K562 (cell line): ENCODE measurements around the gene PSMD2. TPM values are rescaled to one million over a fixed set of nuclear protein-coding genes. Genes with fewer than 3 reads are reported as not detected.

Source experiments
- ATAC-seq: fragments of 200-7000 bp; cut with Tn5 transposase; 3 replicates; pipeline ENCODE4 v1.9.1; 2020; ENCODE audit warnings: moderate library complexity
- BruUV-seq: library from RNA; stranded (reverse); fragments of 400-500 nt; replicated peaks from 2 replicates; lab custom pipeline; 2021; lab: Mats Ljungman, UMichigan
- CTCF ChIA-PET: fragments of 300-600 bp; formaldehyde crosslinking; extraction: SDS; loops from one replicate; lab custom pipeline; 2021; ENCODE audit warnings: low intra/inter-chr PET ratio; lab: Yijun Ruan, JAX
- POLR2A ChIA-PET: fragments of 300-600, 350-650 bp; sonication (Branson Sonifier 250); formaldehyde crosslinking; extraction: SDS; loops from one replicate; lab custom pipeline; 2021; ENCODE audit warnings: antibody characterized with exemption, inconsistent platforms; lab: Yijun Ruan, JAX
- DNase-seq, 4 experiments: peaks; one replicate each; pipeline versions ENCODE4 v3.0.0 to v3.0.0-alpha.2; 2011 to 2018; ENCODE audit warnings: low spot score in 3 of 4, mixed read lengths in 3 of 4; ENCODE audit errors: extremely low read depth in 1 of 4
- FAIRE-seq: peaks from 2 replicates; lab custom pipeline; 2011; peaks lifted over from hg19 to GRCh38; lab: Jason Lieb, UNC
- H2AFZ ChIP-seq: 2 replicates; pipeline ENCODE4 v1.6.0; 2011; ENCODE audit warnings: low read depth, low read length, control low read depth, inconsistent platforms
- H3K27ac ChIP-seq: fragments of 200-600 bp; 3 replicates; pipeline ENCODE4 v1.8.0; 2011; ENCODE audit warnings: low read depth, mild to moderate bottlenecking, control low read depth, inconsistent platforms, low read length, moderate library complexity, mixed read lengths; ENCODE audit errors: extremely low read depth
- H3K27me3 ChIP-seq, 2 experiments: fragments of 300-600 bp in 1 of 2; 2 replicates in 1 of 2; 3 replicates in 1 of 2; pipeline versions ENCODE4 v1.6.0 to v1.8.0; 2011; ENCODE audit warnings: inconsistent platforms in 2 of 2, low read length in 2 of 2, mild to moderate bottlenecking in 1 of 2, mixed read lengths in 1 of 2, moderate library complexity in 1 of 2; ENCODE audit not compliant: control insufficient read depth in 2 of 2, insufficient read depth in 2 of 2
- H3K36me3 ChIP-seq: fragments of 300-600 bp; 3 replicates; pipeline ENCODE4 v1.8.0; 2011; ENCODE audit warnings: mild to moderate bottlenecking, low read length, inconsistent platforms; ENCODE audit not compliant: control insufficient read depth, insufficient read depth
- H3K4me1 ChIP-seq, 2 experiments: fragments of 200-600 bp in 1 of 2; replicated peaks in 1 of 2; 2 replicates in 1 of 2; 3 replicates in 1 of 2; pipeline versions ENCODE4 v1.5.1 to v1.8.0; 2011; ENCODE audit warnings: inconsistent platforms in 2 of 2, low read length in 2 of 2, mild to moderate bottlenecking in 1 of 2, mixed read lengths in 1 of 2, moderate library complexity in 1 of 2; ENCODE audit not compliant: control insufficient read depth in 2 of 2, insufficient read depth in 2 of 2
- H3K4me2 ChIP-seq: 2 replicates; pipeline ENCODE4 v1.6.1; 2011; ENCODE audit warnings: low read length, control low read depth, inconsistent platforms, mixed read lengths; ENCODE audit not compliant: insufficient read depth
- H3K4me3 ChIP-seq: fragments of 200-600 bp; sonication (generic), shearing (Covaris generic); 2 replicates; pipeline ENCODE4 v1.5.1; 2016; ENCODE audit warnings: control low read depth, inconsistent platforms
- H3K79me2 ChIP-seq: fragments of 200-600 bp; 3 replicates; pipeline ENCODE4 v1.8.0; 2011; ENCODE audit warnings: low read length, inconsistent platforms; ENCODE audit not compliant: control insufficient read depth, insufficient read depth
- H3K9ac ChIP-seq, 2 experiments: 2 replicates each; pipeline versions ENCODE4 v1.6.0 to v1.6.1; 2011; ENCODE audit warnings: low read depth in 2 of 2, low read length in 2 of 2, control low read depth in 1 of 2, inconsistent platforms in 1 of 2, mild to moderate bottlenecking in 1 of 2, mixed read lengths in 1 of 2; ENCODE audit not compliant: insufficient read depth in 1 of 2
- H3K9me1 ChIP-seq: one replicate; pipeline ENCODE4 v1.6.0; 2011; ENCODE audit warnings: inconsistent platforms, mild to moderate bottlenecking, low read length, moderate library complexity; ENCODE audit not compliant: control insufficient read depth, insufficient read depth
- H3K9me3 ChIP-seq: replicated peaks from 2 replicates; pipeline ENCODE4 v1.5.1; 2011; ENCODE audit warnings: low read depth, low read length, inconsistent platforms; ENCODE audit not compliant: control insufficient read depth, insufficient read depth
- H4K20me1 ChIP-seq: replicated peaks from 2 replicates; pipeline ENCODE4 v1.6.1; 2011; ENCODE audit warnings: low read length, inconsistent platforms, mixed read lengths; ENCODE audit not compliant: control insufficient read depth, insufficient read depth
- BRF2 ChIP-seq: IDR thresholded peaks from 3 replicates; pipeline ENCODE4 v1.6.1; 2011; ENCODE audit warnings: borderline replicate concordance, mild to moderate bottlenecking; ENCODE audit not compliant: insufficient read length, insufficient read depth
- CBFB ChIP-seq: sonication (generic); formaldehyde crosslinking; IDR thresholded peaks from 2 replicates; pipeline ENCODE4 v1.4.0; 2020; ENCODE audit warnings: mild to moderate bottlenecking, missing genetic modification reagents
- CREB1 ChIP-seq, 2 experiments: sonication (generic) in 1 of 2; formaldehyde crosslinking in 1 of 2; IDR thresholded peaks; 2 replicates each; pipeline versions ENCODE4 v1.6.1 to v1.8.0; 2012 to 2022; ENCODE audit warnings: inconsistent platforms in 1 of 2, mild to moderate bottlenecking in 1 of 2, missing genetic modification reagents in 1 of 2, moderate library complexity in 1 of 2
- FOXJ3 ChIP-seq: sonication (generic); formaldehyde crosslinking; IDR thresholded peaks from 2 replicates; pipeline ENCODE4 v1.4.0; 2020; ENCODE audit warnings: mild to moderate bottlenecking, missing genetic modification reagents
- HDAC6 ChIP-seq: IDR thresholded peaks from 2 replicates; pipeline ENCODE4 v1.6.1; 2012; ENCODE audit warnings: low read depth, mild to moderate bottlenecking, control low read depth, inconsistent platforms, low read length, moderate library complexity
- KLF1 ChIP-seq: fragments of 450-650 bp; IDR thresholded peaks from 2 replicates; pipeline ENCODE4 v1.6.1; 2016; ENCODE audit warnings: missing genetic modification characterization, missing compliant biosample characterization
- NR1H2 ChIP-seq: sonication (generic); formaldehyde crosslinking; IDR thresholded peaks from 2 replicates; pipeline ENCODE4 v1.4.0; 2020; ENCODE audit warnings: mild to moderate bottlenecking, missing genetic modification reagents
- PTBP1 ChIP-seq: fragments of 200-400 bp; formaldehyde crosslinking; IDR thresholded peaks from 2 replicates; pipeline ENCODE4 v1.6.1; 2017; ENCODE audit warnings: low read depth, low read length
- RFX7 ChIP-seq: fragments of 250-450 bp; sonication (Bioruptor Pico); IDR thresholded peaks from 2 replicates; pipeline ENCODE4 v1.5.1; 2021; ENCODE audit warnings: mild to moderate bottlenecking
- SRSF1 ChIP-seq: fragments of 200-400 bp; formaldehyde crosslinking; IDR thresholded peaks from 2 replicates; pipeline ENCODE4 v1.6.1; 2017; ENCODE audit warnings: mild to moderate bottlenecking, low read depth, low read length, moderate library complexity
- SUPT5H ChIP-seq: fragments of 450-650 bp; IDR thresholded peaks from 2 replicates; pipeline ENCODE4 v1.6.1; 2016
- TCFL5 ChIP-seq: fragments of 250-450 bp; sonication (Bioruptor Pico); conservative IDR thresholded peaks from 2 replicates; pipeline ENCODE4 v1.6.1; 2021; ENCODE audit warnings: mild to moderate bottlenecking, moderate library complexity, matching md5 sums
- TGIF2 ChIP-seq: sonication (generic); formaldehyde crosslinking; IDR thresholded peaks from 2 replicates; pipeline ENCODE4 v1.8.1; 2022; ENCODE audit warnings: mild to moderate bottlenecking, missing genetic modification reagents, moderate library complexity
- ZBTB8A ChIP-seq: fragments of 450-650 bp; IDR thresholded peaks from 2 replicates; pipeline ENCODE4 v1.6.1; 2018; ENCODE audit warnings: mild to moderate bottlenecking, moderate library complexity; ENCODE audit not compliant: partially characterized antibody
- ZNF124 ChIP-seq: sonication (generic); formaldehyde crosslinking; IDR thresholded peaks from 2 replicates; pipeline ENCODE4 v1.8.1; 2022; ENCODE audit warnings: missing genetic modification reagents
- ZNF143 ChIP-seq: sonication (generic); formaldehyde crosslinking; IDR thresholded peaks from 2 replicates; pipeline ENCODE4 v1.9.0; 2022; ENCODE audit warnings: mild to moderate bottlenecking, missing genetic modification reagents
- ZNF324 ChIP-seq: fragments of 250-450 bp; sonication (Bioruptor Pico); IDR thresholded peaks from 2 replicates; pipeline ENCODE4 v1.4.0; 2020; ENCODE audit warnings: mild to moderate bottlenecking
- ZNF507 ChIP-seq: conservative IDR thresholded peaks from 2 replicates; pipeline ENCODE4 v1.6.1; 2017; ENCODE audit warnings: missing genetic modification characterization, missing compliant biosample characterization
- WGBS: fragments of 100-300 bp; shearing (Covaris generic); methylation state at CpG from one replicate; pipeline ENCODE4 v1.1.6; 2016; ENCODE audit warnings: low coverage, mixed read lengths; ENCODE audit not compliant: insufficient coverage; ENCODE audit errors: missing lambda C conversion rate; 5-methylcytosine and 5-hydroxymethylcytosine counted together
- in situ Hi-C: fragments of 300-500 bp; cut with MboI; formaldehyde crosslinking; loops from 4 replicates; pipeline ENCODE4 v1.15.0; 2018; ENCODE audit warnings: inconsistent platforms, mixed read lengths
- intact Hi-C: fragments of 100-400 bp; cut with micrococcal nuclease; formaldehyde crosslinking; loops from 2 replicates; pipeline ENCODE4 v1.14.2; 2022
- polyA plus RNA-seq, 8 experiments: library from polyadenylated mRNA; depleted of rRNA in 4 of 8; stranded (reverse) in 5 of 8; unstranded in 3 of 8; fragments of >200 nt; fragmentation: Nextera tagmentation in 2 of 8; fragmentation: Illumina TruSeq in 1 of 8; extraction: Ambion mirVana in 2 of 8; extraction: Trizol in 1 of 8; gene quantifications; 2 replicates each; pipeline versions ENCODE4 v1.2.1 to v1.2.3, GENCODE V29; 2011 to 2014; ENCODE audit warnings: inconsistent platforms in 1 of 8, missing spikeins in 1 of 8
- total RNA-seq, 7 experiments: library from RNA; depleted of rRNA in 6 of 7; stranded (reverse); fragments of >200 nt in 6 of 7; fragmentation: Illumina TruSeq in 2 of 7; extraction: Trizol in 2 of 7; gene quantifications; 2 replicates each; pipeline versions ENCODE4 v1.2.1 to v1.2.3, GENCODE V29; 2011 to 2021; ENCODE audit warnings: low replicate concordance in 1 of 7
- TF ChIP-seq, protein P1 (sequence below): fragments of 450-650 bp; IDR thresholded peaks from 2 replicates; pipeline ENCODE4 v1.6.1; 2016; ENCODE audit warnings: antibody characterized with exemption

Gene PSMD2
- total and polyA plus RNA-seq, 9 of the 15 experiments (the other 6 are each of a cell fraction or from before 2014, with no cell fraction given), result 152 to 484 (median 295) TPM

DNA sequence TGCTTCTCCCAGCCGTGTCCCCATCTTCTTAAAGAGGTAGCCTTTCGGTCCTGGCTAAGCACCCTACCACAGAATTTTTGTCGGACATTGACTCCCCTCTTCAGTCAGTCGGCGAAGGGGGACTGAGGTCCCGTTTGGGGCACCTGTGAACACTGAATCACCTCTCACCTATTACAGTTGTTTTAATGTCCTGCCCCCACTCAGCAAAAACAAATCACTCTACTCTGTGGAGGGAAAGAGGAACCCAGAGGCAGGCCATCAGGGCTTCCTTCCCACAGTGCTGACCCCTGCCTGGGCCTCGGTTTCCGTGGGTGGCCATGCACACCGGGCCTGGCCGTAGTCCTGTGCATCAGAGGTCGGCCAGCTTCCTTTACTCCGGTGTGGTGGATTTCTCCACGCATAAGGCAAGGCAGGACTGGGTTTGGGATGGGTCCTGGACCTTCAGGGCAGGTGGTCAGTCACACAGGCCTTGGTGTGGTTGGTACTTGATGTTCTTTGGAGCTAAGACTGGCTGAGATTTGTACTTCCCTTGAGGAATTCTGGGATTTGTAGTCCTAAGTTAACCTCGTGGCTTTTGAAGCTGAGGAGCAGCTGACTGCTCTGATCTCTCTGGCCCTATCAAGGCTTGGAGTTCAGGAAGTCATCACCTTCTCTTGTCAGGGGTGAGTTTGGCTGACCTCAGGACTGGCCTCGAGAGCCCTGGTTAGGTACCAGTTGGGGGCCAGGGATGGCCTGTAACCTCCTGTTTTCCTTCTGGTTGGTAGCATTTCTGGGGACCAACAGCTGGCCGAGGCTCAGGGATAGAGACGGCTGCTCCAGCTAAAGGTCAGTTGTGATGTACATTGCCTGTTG is 37.7 kb downstream of the PSMD2 start (continued):
- 0 out of 2 replicates have a peak, but pooled peaks have one; percentile 21 for TF ChIP-seq TGIF2
- no peak for TF ChIP-seq HDAC6
- no peak for TF ChIP-seq BRF2
- TF ChIP-seq ZNF143 (CRISPR knock-in tag), result peak; percentile 69
- TF ChIP-seq FOXJ3 (CRISPR knock-in tag), result no peak

DNA sequence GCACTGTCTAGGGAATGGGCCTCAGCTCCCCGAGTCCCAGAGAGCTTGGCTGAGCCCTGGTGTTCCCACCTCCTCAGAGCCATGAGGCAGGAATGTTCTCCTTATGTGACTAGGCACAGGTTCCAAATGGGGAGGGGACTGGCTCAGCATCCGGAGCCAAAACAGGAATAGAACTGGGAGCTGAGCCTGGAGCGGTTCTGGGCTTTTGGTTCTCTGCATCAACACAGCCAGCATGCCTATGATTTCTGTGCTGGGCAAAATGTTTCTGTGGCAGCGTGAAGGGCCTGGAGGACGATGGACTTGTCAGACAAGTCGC is 38.3 kb downstream of the PSMD2 start, which contains the start of gene FAM131A:
Gene FAM131A, plus strand, starts transcription at position 202 of the 316 bp plus-strand sequence. Its CDS starts 31 bp downstream, at position 233.
- no peak for DNase-seq
- POLR2A ChIA-PET, result interaction anchor here (0.6 to 1.9 kb wide), 5 partner anchors 8 to 129 kb away, joined by 3 to 8 read pairs (median 5); no protein-coding TSS in a partner anchor
- in situ Hi-C loops, result no loop called here
- 91% methylated on average over 6 of the region's 6 CpGs for WGBS
- peak within 1 kb of the TSS; percentile 34; the same call in 1 of the 2 replicates for H2AFZ ChIP-seq
- CTCF ChIA-PET, result no interaction called here
- TF ChIP-seq SRSF1 (no peak), ZNF124 (no peak), RFX7 (no peak), TCFL5 (CRISPR knock-in tag) (no peak), NR1H2 (CRISPR knock-in tag) (no peak), ZNF324 (CRISPR knock-in tag) (no peak), KLF1 (tag) (no peak), CREB1 (IDR thresholded peaks at IDR 0.05) (no peak), CREB1 (CRISPR knock-in tag; IDR thresholded peaks at IDR 0.05) (no peak), SUPT5H (no peak), CBFB (CRISPR knock-in tag) (no peak), PTBP1 (no peak), ZNF507 (no peak), ZBTB8A (no peak)
- TF ChIP-seq, protein P1, sequence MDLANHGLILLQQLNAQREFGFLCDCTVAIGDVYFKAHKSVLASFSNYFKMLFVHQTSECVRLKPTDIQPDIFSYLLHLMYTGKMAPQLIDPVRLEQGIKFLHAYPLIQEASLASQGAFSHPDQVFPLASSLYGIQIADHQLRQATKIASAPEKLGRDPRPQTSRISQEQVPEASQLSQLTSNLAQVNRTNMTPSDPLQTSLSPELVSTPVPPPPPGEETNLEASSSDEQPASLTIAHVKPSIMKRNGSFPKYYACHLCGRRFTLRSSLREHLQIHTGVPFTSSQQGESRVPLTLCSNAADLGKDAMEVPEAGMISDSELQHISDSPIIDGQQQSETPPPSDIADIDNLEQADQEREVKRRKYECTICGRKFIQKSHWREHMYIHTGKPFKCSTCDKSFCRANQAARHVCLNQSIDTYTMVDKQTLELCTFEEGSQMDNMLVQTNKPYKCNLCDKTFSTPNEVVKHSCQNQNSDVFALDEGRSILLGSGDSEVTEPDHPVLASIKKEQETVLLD, result no peak
- TF ChIP-seq, all 486 proteins: peak for 0
- FAIRE-seq (no peak), ATAC-seq (no peak)
- Histone ChIP-seq H3K4me3 (peak within 1 kb of the TSS; percentile 62), H4K20me1 (peaks cover 24% of the 10 kb centered on the region), H3K9ac (peak within 1 kb of the TSS; percentile 70 to 98), H3K9me1 (peaks cover 11% of the 10 kb centered on the region), H3K27me3 (no peaks in the 10 kb centered on the region), H3K36me3 (peaks cover 37% of the 10 kb centered on the region), H3K27ac (peak within 1 kb of the TSS; percentile 83; the same call in 2 of the 3 replicates), H3K4me1 (peaks cover 43 to 62% of the 10 kb centered on the region in 2 experiments), H3K4me2 (peak within 1 kb of the TSS; percentile 80), H3K79me2 (peaks cover 16% of the 10 kb centered on the region), H3K9me3 (no peaks in the 10 kb centered on the region)
- BruUV-seq, result no TSS peak
- intact Hi-C loops, result no loop called here
